Keratinocyte (primary cell): ENCODE results near the gene USP47. TPM values are rescaled to one million over a fixed set of nuclear protein-coding genes. Genes with fewer than 3 reads are reported as not detected.

Experiments used
- DNase-seq: peaks from one replicate; pipeline ENCODE4 v3.0.0-alpha.2; 2011; ENCODE audit warnings: low read depth, missing footprints, low spot score
- FAIRE-seq: peaks from 2 replicates; lab custom pipeline; 2011; peaks lifted over from hg19 to GRCh38; lab: Jason Lieb, UNC
- H2AFZ ChIP-seq: 2 replicates; pipeline ENCODE4 v1.6.0; 2012; ENCODE audit warnings: low read length, control low read depth, inconsistent platforms; ENCODE audit not compliant: control insufficient read depth
- H3K27ac ChIP-seq: 2 replicates; pipeline ENCODE4 v1.5.1; 2011; ENCODE audit warnings: low read length; ENCODE audit not compliant: control insufficient read depth, insufficient read depth
- H3K27me3 ChIP-seq: 3 replicates; pipeline ENCODE4 v1.6.0; 2011; ENCODE audit warnings: low read length; ENCODE audit not compliant: control insufficient read depth, insufficient read depth; ENCODE audit errors: extremely low read depth
- H3K36me3 ChIP-seq, 2 experiments: 2 replicates in 1 of 2; 3 replicates in 1 of 2; pipeline ENCODE4 v1.5.1; 2011; ENCODE audit warnings: low read length in 2 of 2, mild to moderate bottlenecking in 1 of 2; ENCODE audit not compliant: control insufficient read depth in 2 of 2, insufficient read depth in 2 of 2; ENCODE audit errors: extremely low read depth in 1 of 2
- H3K4me1 ChIP-seq: 3 replicates; pipeline ENCODE4 v1.5.1; 2011; ENCODE audit warnings: low read length; ENCODE audit not compliant: control insufficient read depth, insufficient read depth; ENCODE audit errors: extremely low read depth
- H3K4me2 ChIP-seq: 3 replicates; pipeline ENCODE4 v1.6.0; 2011; ENCODE audit warnings: low read depth, low read length; ENCODE audit not compliant: control insufficient read depth, insufficient read depth; ENCODE audit errors: extremely low read depth
- H3K4me3 ChIP-seq, 3 experiments: fragments of 200-600 bp in 1 of 3; sonication (generic) in 1 of 3; 2 replicates in 2 of 3; 3 replicates in 1 of 3; pipeline ENCODE4 v1.5.1; 2011 to 2016; ENCODE audit warnings: low read length in 3 of 3, mild to moderate bottlenecking in 3 of 3, control low read depth in 2 of 3, inconsistent platforms in 1 of 3, low read depth in 1 of 3, mixed read lengths in 1 of 3, mixed run types in 1 of 3, moderate library complexity in 1 of 3; ENCODE audit not compliant: control insufficient read depth in 2 of 3, insufficient read depth in 2 of 3; ENCODE audit errors: extremely low read depth in 1 of 3
- H3K79me2 ChIP-seq: 2 replicates; pipeline ENCODE4 v1.6.0; 2012; ENCODE audit warnings: low read length; ENCODE audit not compliant: control insufficient read depth, insufficient read depth
- H3K9ac ChIP-seq: 3 replicates; pipeline ENCODE4 v1.6.0; 2011; ENCODE audit warnings: low read length; ENCODE audit not compliant: control insufficient read depth, insufficient read depth; ENCODE audit errors: extremely low read depth
- H3K9me1 ChIP-seq: 3 replicates; pipeline ENCODE4 v1.6.0; 2011; ENCODE audit warnings: low read length; ENCODE audit not compliant: control insufficient read depth, insufficient read depth; ENCODE audit errors: extremely low read depth
- H3K9me3 ChIP-seq: 2 replicates; pipeline ENCODE4 v1.5.1; 2012; ENCODE audit warnings: low read depth, low read length; ENCODE audit not compliant: control insufficient read depth
- H4K20me1 ChIP-seq: 3 replicates; pipeline ENCODE4 v1.6.0; 2011; ENCODE audit warnings: low read length; ENCODE audit not compliant: control insufficient read depth, insufficient read depth; ENCODE audit errors: extremely low read depth
- CTCF ChIP-seq, 3 experiments: IDR thresholded peaks in 1 of 3; conservative IDR thresholded peaks in 1 of 3; optimal IDR thresholded peaks in 1 of 3; 2 replicates in 2 of 3; 3 replicates in 1 of 3; pipeline versions ENCODE3 to v1.5.1; 2011; ENCODE audit warnings: low read length in 3 of 3, mild to moderate bottlenecking in 3 of 3, moderate library complexity in 2 of 3, control low read depth in 1 of 3, inconsistent platforms in 1 of 3; ENCODE audit not compliant: insufficient read depth in 2 of 3; ENCODE audit errors: extremely low read depth in 1 of 3
- EZH2 ChIP-seq: IDR thresholded peaks from one replicate; pipeline ENCODE4 v1.6.1; 2012; ENCODE audit warnings: inconsistent platforms, mild to moderate bottlenecking, low read length, moderate library complexity
- dilution Hi-C: fragments of 300-500 bp; cut with MboI; formaldehyde crosslinking; loops from one replicate; pipeline ENCODE4 v1.7.0; 2020; ENCODE audit warnings: low sequenced_read_pairs; ENCODE audit not compliant: extremely low pct_ligation_motif_present
- polyA plus RNA-seq, 5 experiments: library from polyadenylated mRNA; depleted of rRNA in 3 of 5; stranded (reverse) in 3 of 5; stranded (forward) in 1 of 5; unstranded in 1 of 5; fragments of >200 nt; gene quantifications; 1 replicate in 1 of 5; 2 replicates in 3 of 5; 3 replicates in 1 of 5; pipeline versions ENCODE4 v1.2.1 to v1.2.3, GENCODE V29; 2011 to 2012; ENCODE audit warnings: missing spikeins in 2 of 5, low read depth in 1 of 5, low replicate concordance in 1 of 5

USP47 gene
- polyA plus RNA-seq, 1 donor (not counting 4 experiments of a cell fraction or from before 2014, with no cell fraction given) = 22.4 TPM

GRCh38 chr11:12005476-12005875 is 163.7 kb downstream of the USP47 start:
- dilution Hi-C loops = no loop called here
- no peaks in the 10 kb centered on the region for H3K9me1 ChIP-seq
- no peak overlapping the region for H3K27ac ChIP-seq
- TF ChIP-seq CTCF (optimal IDR thresholded peaks at IDR 0.05 in 1 of 3, IDR thresholded peaks at IDR 0.05 in 1 of 3, conservative IDR thresholded peaks at IDR 0.05 in 1 of 3; ENCODE audit: extremely low read depth in 1 of 3, insufficient read depth in 2 of 3, low read length in 3 of 3) (no peak), EZH2 (no peak)
- FAIRE-seq (peak; percentile 83), DNase-seq (no peak)
- H3K79me2 ChIP-seq = peaks cover 56% of the 10 kb centered on the region
- H3K4me1 ChIP-seq = peaks cover 33% of the 10 kb centered on the region
- H2AFZ ChIP-seq = no peak overlapping the region
- no peaks in the 10 kb centered on the region for H3K9me3 ChIP-seq
- H4K20me1 ChIP-seq = peaks cover 5% of the 10 kb centered on the region
- H3K27me3 ChIP-seq = no peaks in the 10 kb centered on the region
- H3K4me2 ChIP-seq = peak overlapping the region; percentile 95
- no peak overlapping the region for H3K9ac ChIP-seq
- peak overlapping the region in 2 of 3 experiments; percentile 2 to 84 for H3K4me3 ChIP-seq
- H3K36me3 ChIP-seq = peaks cover 20 to 45% of the 10 kb centered on the region in 2 experiments

GRCh38 chr11:12006552-12007229 is 164.9 kb downstream of the USP47 start:
- Histone ChIP-seq H3K27me3 (no peaks in the 10 kb centered on the region), H3K4me3 (peak overlapping the region; percentile 75 to 84 (median 78)), H3K4me2 (peak overlapping the region; percentile 95)

More at GRCh38 chr11:12006552-12007229, 164.9 kb downstream of the USP47 start:
- H3K79me2 ChIP-seq = peaks cover 56% of the 10 kb centered on the region
- no peak for DNase-seq
- H4K20me1 ChIP-seq = peaks cover 5% of the 10 kb centered on the region
- peaks cover 18 to 39% of the 10 kb centered on the region in 2 experiments for H3K36me3 ChIP-seq
- dilution Hi-C loops = no loop called here
- H2AFZ ChIP-seq = no peak overlapping the region
- peak overlapping the region; percentile 75 for H3K27ac ChIP-seq
- H3K4me1 ChIP-seq = peaks cover 33% of the 10 kb centered on the region
- no peak for TF ChIP-seq CTCF (optimal IDR thresholded peaks at IDR 0.05 in 1 of 3, IDR thresholded peaks at IDR 0.05 in 1 of 3, conservative IDR thresholded peaks at IDR 0.05 in 1 of 3; ENCODE audit: extremely low read depth in 1 of 3, insufficient read depth in 2 of 3, low read length in 3 of 3)
- TF ChIP-seq EZH2 = no peak
- no peaks in the 10 kb centered on the region for H3K9me3 ChIP-seq
- no peak for FAIRE-seq
- peak overlapping the region; percentile 87 for H3K9ac ChIP-seq
- H3K9me1 ChIP-seq = no peaks in the 10 kb centered on the region
